NT2/D1 (cell line): Measurements from ENCODE around the gene HGFAC.

Experiments used
- DNase-seq: peaks from one replicate; pipeline ENCODE4 v3.0.0-alpha.2; 2011; ENCODE audit warnings: low read depth, low spot score
- H3K27me3 ChIP-seq: 2 replicates; pipeline ENCODE4 v1.6.0; 2011; ENCODE audit warnings: mild to moderate bottlenecking; ENCODE audit not compliant: insufficient read length, insufficient read depth
- H3K36me3 ChIP-seq: 2 replicates; pipeline ENCODE4 v1.6.1; 2011; ENCODE audit warnings: mild to moderate bottlenecking, low read length, mixed read lengths; ENCODE audit not compliant: insufficient read depth, insufficient read length
- H3K4me1 ChIP-seq: 2 replicates; pipeline ENCODE4 v1.5.1; 2011; ENCODE audit not compliant: insufficient read depth, insufficient read length
- H3K4me3 ChIP-seq: 2 replicates; pipeline ENCODE4 v1.5.1; 2011; ENCODE audit warnings: low read depth; ENCODE audit not compliant: insufficient read length
- H3K9ac ChIP-seq: 2 replicates; pipeline ENCODE4 v1.6.0; 2011; ENCODE audit warnings: low read depth; ENCODE audit not compliant: insufficient read length
- H3K9me3 ChIP-seq: 2 replicates; pipeline ENCODE4 v1.5.1; 2011; ENCODE audit warnings: mild to moderate bottlenecking, low read length; ENCODE audit not compliant: insufficient read depth
- SUZ12 ChIP-seq: IDR thresholded peaks from 2 replicates; pipeline ENCODE4 v1.6.1; 2011; ENCODE audit not compliant: insufficient read length, insufficient read depth; ENCODE audit errors: extremely low read depth
- YY1 ChIP-seq: IDR thresholded peaks from 2 replicates; pipeline ENCODE4 v1.6.1; 2011; ENCODE audit not compliant: insufficient read length, insufficient read depth
- ZNF274 ChIP-seq: IDR thresholded peaks from 2 replicates; pipeline ENCODE4 v1.6.1; 2011; ENCODE audit warnings: mild to moderate bottlenecking, low read depth, low read length

HGFAC gene

GRCh38 chr4:3435686-3435956 is 6.1 kb upstream of the HGFAC start:
- H3K4me1 ChIP-seq: peaks cover 13% of the 10 kb centered on the region
- H3K27me3 ChIP-seq: no peaks in the 10 kb centered on the region
- no peak overlapping the region for H3K9ac ChIP-seq
- TF ChIP-seq YY1 (no peak), SUZ12 (no peak), ZNF274 (no peak)
- H3K36me3 ChIP-seq: peaks cover 7% of the 10 kb centered on the region
- H3K9me3 ChIP-seq: no peaks in the 10 kb centered on the region
- DNase-seq: no peak
- H3K4me3 ChIP-seq: no peak overlapping the region

DNA sequence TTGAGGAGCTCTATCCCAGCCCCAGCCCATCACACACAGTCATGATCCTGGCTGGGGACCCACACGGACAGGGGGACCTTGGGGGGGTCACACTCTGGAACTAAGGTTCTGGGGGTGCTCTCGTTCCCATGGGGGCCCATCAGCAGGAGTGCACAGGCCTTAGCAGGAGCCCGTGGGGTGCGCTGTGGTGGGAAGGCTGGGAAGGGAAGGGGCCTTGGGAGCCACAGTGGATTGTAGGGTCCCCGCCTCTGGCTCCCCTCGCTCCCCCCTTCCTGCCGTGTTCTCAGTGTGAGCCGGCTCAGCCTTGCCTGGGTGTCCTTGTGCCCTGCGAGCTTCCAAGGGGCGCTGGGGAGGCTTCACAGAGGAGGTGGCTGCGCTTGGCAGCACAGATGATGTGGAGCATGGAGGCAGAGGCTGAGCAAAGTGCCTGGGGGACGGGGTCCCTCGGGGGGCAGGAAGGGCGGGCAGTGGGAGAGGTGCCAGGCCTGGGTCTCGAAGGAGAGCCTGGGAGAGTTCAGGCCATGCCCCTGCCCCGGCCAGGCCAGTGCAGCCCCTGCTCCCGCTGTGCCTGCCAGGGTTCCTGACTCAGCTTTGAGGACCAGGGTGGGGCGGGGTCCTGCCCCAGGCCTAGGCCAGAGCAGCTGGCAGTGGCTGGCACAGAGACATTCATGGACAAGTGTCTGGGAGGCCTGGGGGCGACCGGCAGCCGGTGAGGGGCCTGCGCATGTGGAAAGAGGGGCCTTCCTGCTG is 5.5 kb upstream of the HGFAC start:
- H3K4me1 ChIP-seq: peaks cover 18% of the 10 kb centered on the region
- H3K27me3 ChIP-seq: no peaks in the 10 kb centered on the region
- no peak overlapping the region for H3K4me3 ChIP-seq
- DNase-seq: no peak
- H3K36me3 ChIP-seq: peaks cover 7% of the 10 kb centered on the region
- TF ChIP-seq SUZ12: no peak
- no peak for TF ChIP-seq YY1
- no peak for TF ChIP-seq ZNF274
- H3K9me3 ChIP-seq: no peaks in the 10 kb centered on the region
- H3K9ac ChIP-seq: no peak overlapping the region

DNA sequence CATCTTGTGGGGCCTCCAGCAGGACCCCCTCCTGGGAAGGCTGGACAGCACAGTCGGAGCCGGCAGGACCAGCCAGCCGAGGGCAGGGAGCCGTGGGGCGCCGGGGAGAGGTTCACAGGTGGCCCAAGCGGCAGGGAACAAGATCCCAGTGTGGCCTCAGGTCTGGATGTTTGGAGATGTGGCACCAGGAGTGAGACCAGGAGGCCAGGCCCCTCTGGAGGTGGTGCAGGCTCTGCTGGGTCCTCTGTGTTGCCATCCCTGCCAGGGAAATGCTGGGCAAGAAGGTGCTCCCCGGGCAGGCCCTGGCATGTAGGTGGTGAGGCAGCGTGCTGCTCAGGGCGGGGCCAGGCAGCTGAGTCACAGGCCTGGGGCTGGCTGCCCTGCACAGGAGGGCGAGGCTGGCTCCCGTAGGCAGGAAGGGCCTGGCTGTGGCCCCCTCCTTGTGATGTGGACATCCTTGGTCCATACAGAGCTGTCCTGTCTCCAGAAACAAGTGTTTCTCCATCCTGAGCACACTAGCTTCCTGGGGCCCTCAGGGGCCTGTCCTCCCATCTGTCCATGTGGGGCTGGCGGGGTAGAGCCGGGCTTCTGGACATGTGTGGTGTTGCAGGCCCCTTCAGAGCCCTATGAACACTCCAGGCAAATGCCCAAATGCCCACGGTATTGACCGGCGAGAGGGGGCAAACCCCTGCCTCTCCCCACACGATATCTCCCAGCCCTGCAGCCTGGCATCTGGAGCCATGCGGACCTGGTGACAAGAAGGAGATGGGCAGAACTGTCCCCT is 4.8 kb upstream of the HGFAC start:
- Histone ChIP-seq H3K27me3 (no peaks in the 10 kb centered on the region), H3K4me3 (no peak overlapping the region), H3K4me1 (peaks cover 20% of the 10 kb centered on the region), H3K36me3 (peaks cover 7% of the 10 kb centered on the region), H3K9ac (peak overlapping the region; percentile 26), H3K9me3 (no peaks in the 10 kb centered on the region)
- no peak for DNase-seq
- TF ChIP-seq SUZ12 (no peak), YY1 (no peak), ZNF274 (no peak)

GRCh38 chr4:3437582-3437936 is 4.2 kb upstream of the HGFAC start:
- H3K9me3 ChIP-seq: no peaks in the 10 kb centered on the region
- H3K36me3 ChIP-seq: peaks cover 7% of the 10 kb centered on the region
- H3K9ac ChIP-seq: no peak overlapping the region
- DNase-seq: no peak
- no peak overlapping the region for H3K4me3 ChIP-seq
- H3K4me1 ChIP-seq: peaks cover 20% of the 10 kb centered on the region
- TF ChIP-seq YY1 (no peak), ZNF274 (no peak), SUZ12 (no peak)
- no peaks in the 10 kb centered on the region for H3K27me3 ChIP-seq

DNA sequence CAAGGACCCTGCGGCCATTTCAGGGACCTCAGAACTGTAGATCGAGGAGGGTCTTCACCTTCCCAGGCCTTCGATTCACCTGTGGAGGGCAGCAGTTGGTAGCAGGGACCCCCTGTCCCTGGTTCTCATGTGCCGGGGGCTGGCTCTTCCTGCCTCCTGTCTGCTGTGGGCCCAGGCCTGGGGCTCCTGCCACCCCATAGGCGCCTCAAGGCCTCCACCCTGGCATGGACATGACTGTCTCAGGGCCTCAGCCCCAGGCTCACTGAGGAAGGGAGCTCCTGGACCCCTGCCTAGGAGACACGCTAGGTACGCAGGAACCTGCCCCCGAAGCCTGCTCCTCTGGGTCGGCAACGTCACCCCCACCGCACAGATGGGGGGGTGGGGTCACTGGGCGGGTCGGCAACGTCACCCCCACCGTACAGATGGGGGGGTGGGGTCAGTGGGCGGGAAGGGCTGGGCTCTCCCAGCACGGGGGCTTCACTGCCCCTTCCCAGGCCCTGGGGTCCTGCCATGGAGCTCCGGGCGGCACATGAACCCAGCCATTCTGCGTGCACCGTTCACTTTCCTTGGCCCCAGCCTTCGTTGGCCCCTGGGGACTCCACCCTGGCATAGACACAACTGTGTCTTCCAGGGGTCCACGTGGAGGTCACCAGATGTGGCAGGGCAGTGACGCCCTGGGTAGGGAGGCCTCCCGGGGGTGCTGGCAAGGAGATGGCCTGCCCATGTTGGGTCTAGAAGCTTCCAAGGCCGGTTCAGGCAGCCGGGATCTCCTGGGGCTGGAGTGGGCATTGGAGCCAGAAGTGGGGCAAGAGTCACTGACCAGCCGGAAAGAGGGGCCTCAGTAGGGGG is 3.5 kb upstream of the HGFAC start:
- no peak for DNase-seq
- Histone ChIP-seq H3K9ac (no peak overlapping the region), H3K9me3 (no peaks in the 10 kb centered on the region), H3K27me3 (no peaks in the 10 kb centered on the region), H3K36me3 (peaks cover 4% of the 10 kb centered on the region), H3K4me3 (no peak overlapping the region), H3K4me1 (peaks cover 20% of the 10 kb centered on the region)
- no peak for TF ChIP-seq YY1

DNA sequence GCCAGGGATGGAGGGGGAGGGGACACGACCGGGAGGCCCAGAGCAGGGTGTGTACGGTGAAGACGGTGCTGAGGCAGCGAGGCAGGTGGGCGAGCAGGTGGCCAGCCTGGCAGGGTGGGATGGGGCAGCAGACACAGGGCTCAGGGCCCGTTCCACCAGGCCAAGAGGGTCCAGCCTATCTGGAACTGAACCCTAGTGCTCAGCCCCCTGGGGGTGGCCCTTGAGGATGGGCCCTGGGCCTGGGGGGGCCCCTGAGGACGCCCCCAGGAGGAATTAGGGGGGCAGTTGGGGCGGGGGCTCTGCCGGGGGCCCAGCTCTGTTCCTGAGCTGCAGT is 3.0 kb upstream of the HGFAC start:
- H3K4me1 ChIP-seq: peaks cover 24% of the 10 kb centered on the region
- H3K9ac ChIP-seq: no peak overlapping the region
- no peaks in the 10 kb centered on the region for H3K27me3 ChIP-seq
- no peak overlapping the region for H3K4me3 ChIP-seq
- no peak for DNase-seq
- no peaks in the 10 kb centered on the region for H3K9me3 ChIP-seq
- no peaks in the 10 kb centered on the region for H3K36me3 ChIP-seq
- TF ChIP-seq SUZ12 (no peak), YY1 (no peak), ZNF274 (no peak)

DNA sequence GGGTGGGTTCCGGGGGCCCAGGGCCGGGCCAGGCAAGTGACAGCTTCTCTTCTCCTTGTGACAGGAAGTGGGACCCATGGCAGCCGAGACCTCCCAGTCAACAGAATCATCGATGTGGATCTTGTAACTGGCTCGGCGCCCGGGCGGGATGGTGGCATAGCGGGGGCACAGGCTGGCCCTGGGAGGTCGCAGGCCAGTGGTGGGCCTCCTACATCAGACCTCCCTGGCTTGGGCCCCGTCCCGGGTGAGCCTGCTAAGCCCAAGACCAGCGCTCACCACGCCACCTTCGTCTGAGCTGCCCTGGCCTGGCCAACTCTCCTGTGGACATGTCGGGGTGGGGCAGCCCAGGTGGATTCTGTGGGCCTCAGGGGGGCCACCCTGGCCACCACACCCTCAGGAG is 2.4 kb upstream of the HGFAC start:
- H3K9ac ChIP-seq: no peak overlapping the region
- H3K4me3 ChIP-seq: no peak overlapping the region
- peaks cover 24% of the 10 kb centered on the region for H3K4me1 ChIP-seq
- H3K9me3 ChIP-seq: no peaks in the 10 kb centered on the region
- no peaks in the 10 kb centered on the region for H3K27me3 ChIP-seq
- DNase-seq: no peak
- no peaks in the 10 kb centered on the region for H3K36me3 ChIP-seq
- no peak for TF ChIP-seq SUZ12
- no peak for TF ChIP-seq ZNF274
- no peak for TF ChIP-seq YY1
